ENCODE measurements around the gene PTGFRN. TPM values are rescaled to one million over a fixed set of nuclear protein-coding genes. Genes with fewer than 3 reads are reported as not detected.

PTGFRN gene
- total and polyA plus RNA-seq, 2 of the 13 experiments (the other 11 are each of a cell fraction or from before 2014, with no cell fraction given), result 3.3 to 11.3 TPM

GRCh38 chr1:117007719-117008013, 98.0 kb downstream of the PTGFRN start (continued):
- TF ChIP-seq ZNF331 (CRISPR knock-in tag; IDR thresholded peaks at IDR 0.05) (no peak), ZNF570 (CRISPR knock-in tag; IDR thresholded peaks at IDR 0.05; ENCODE audit: borderline replicate concordance) (no peak), ZNF781 (CRISPR knock-in tag; IDR thresholded peaks at IDR 0.05; ENCODE audit: borderline replicate concordance, not compliant biosample characterization) (no peak), ZSCAN30 (CRISPR knock-in tag; IDR thresholded peaks at IDR 0.05) (no peak)
- TF ChIP-seq, protein P1, sequence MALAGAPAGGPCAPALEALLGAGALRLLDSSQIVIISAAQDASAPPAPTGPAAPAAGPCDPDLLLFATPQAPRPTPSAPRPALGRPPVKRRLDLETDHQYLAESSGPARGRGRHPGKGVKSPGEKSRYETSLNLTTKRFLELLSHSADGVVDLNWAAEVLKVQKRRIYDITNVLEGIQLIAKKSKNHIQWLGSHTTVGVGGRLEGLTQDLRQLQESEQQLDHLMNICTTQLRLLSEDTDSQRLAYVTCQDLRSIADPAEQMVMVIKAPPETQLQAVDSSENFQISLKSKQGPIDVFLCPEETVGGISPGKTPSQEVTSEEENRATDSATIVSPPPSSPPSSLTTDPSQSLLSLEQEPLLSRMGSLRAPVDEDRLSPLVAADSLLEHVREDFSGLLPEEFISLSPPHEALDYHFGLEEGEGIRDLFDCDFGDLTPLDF (CRISPR knock-in tag; IDR thresholded peaks at IDR 0.05), result no peak

DNA sequence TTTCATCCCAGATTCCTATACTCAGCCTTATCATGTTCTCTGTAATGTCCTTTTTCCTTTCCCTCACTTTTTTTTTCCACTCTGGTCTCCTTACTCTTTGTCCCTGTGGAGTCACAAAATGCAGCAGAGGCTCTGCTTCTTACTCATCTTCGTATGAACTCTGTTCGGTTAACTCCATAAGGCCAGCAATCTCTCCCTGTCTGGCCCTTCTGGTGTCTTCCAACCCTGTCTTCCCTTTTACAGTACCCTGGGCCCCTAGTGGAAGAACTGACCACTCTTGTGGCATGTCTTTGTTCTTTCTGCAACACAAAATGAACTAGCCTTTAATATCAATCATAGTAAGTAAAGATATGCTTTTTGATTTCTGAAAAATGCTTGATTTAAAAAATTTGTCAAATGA, 98.9 kb downstream of the PTGFRN start:
- Histone ChIP-seq H2AFZ (ENCODE audit: low read length) (no peak overlapping the region), H3K4me3 (replicated peaks in 1 of 3; ENCODE audit: insufficient read depth in 1 of 3, low read depth in 2 of 3, low read length in 3 of 3) (no peak overlapping the region), H4K20me1 (ENCODE audit: insufficient read depth, low read length) (no peaks in the 10 kb centered on the region), H3K4me2 (ENCODE audit: low read depth, low read length) (no peak overlapping the region), H3K9me3 (ENCODE audit: low read length) (no peaks in the 10 kb centered on the region), H3K9ac (ENCODE audit: insufficient read depth, low read depth, low read length) (no peak overlapping the region), H3K27ac (ENCODE audit: extremely low read length, insufficient read depth, low read length) (no peak overlapping the region), H3K27me3 (ENCODE audit: control insufficient read depth in 1 of 2, insufficient read depth in 2 of 2, low read length in 2 of 2) (no peaks in the 10 kb centered on the region), H3K79me2 (ENCODE audit: insufficient read depth, low read length) (no peaks in the 10 kb centered on the region), H3K4me1 (ENCODE audit: insufficient read depth, low read length) (no peaks in the 10 kb centered on the region), H3K36me3 (replicated peaks in 1 of 2; ENCODE audit: control insufficient read depth in 1 of 2, insufficient read depth in 2 of 2, low read length in 2 of 2) (no peaks in the 10 kb centered on the region)
- CTCF ChIA-PET (ENCODE audit: low intra/inter-chr PET ratio, low total read pairs), result no interaction called here
- POLR2A ChIA-PET, result no interaction called here
- no TSS peak for BruUV-seq (replicated peaks)
- DNase-seq (ENCODE audit: low spot score) (no peak), FAIRE-seq (no peak), ATAC-seq (no peak)
- intact Hi-C loops (cut with micrococcal nuclease; ENCODE audit: unreplicated experiment) (no loop called here), in situ Hi-C loops (cut with HindIII; ENCODE audit: extremely low pct_ligation_motif_present, low pct_unique_long_range_greater_than_20kb) (no loop called here)
- WGBS (ENCODE audit: low lambda C conversion rate), result 77% methylated on average over 2 of the region's 2 CpGs
- TF ChIP-seq ADNP (CRISPR knock-in tag; IDR thresholded peaks at IDR 0.05) (no peak), ZNF496 (CRISPR knock-in tag; IDR thresholded peaks at IDR 0.05; ENCODE audit: insufficient replicate concordance) (no peak), RBM22 (optimal IDR thresholded peaks at IDR 0.05; ENCODE audit: low read length) (no peak), ZFP91 (CRISPR knock-in tag; IDR thresholded peaks at IDR 0.05; ENCODE audit: borderline replicate concordance) (no peak), PRDM15 (CRISPR knock-in tag; IDR thresholded peaks at IDR 0.05) (no peak), ZNF343 (CRISPR knock-in tag; IDR thresholded peaks at IDR 0.05) (no peak), ZNF3 (CRISPR knock-in tag; IDR thresholded peaks at IDR 0.05) (no peak)
- TF ChIP-seq, protein P2, sequence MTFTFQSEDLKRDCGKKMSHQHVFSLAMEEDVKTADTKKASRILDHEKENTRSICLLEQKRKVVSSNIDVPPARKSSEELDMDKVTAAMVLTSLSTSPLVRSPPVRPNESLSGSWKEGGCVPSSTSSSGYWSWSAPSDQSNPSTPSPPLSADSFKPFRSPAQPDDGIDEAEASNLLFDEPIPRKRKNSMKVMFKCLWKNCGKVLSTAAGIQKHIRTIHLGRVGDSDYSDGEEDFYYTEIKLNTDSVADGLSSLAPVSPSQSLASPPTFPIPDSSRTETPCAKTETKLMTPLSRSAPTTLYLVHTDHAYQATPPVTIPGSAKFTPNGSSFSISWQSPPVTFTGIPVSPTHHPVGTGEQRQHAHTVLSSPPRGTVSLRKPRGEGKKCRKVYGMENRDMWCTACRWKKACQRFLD (CRISPR knock-in tag; IDR thresholded peaks at IDR 0.05; ENCODE audit: borderline replicate concordance), result no peak

Measured in HepG2 (cell line).